Liver (tissue), 9 donors: ENCODE measurements around the gene VDAC1. TPM values are rescaled to one million over a fixed set of nuclear protein-coding genes. Genes with fewer than 3 reads are reported as not detected.

Source experiments
- DNase-seq: peaks from one replicate; pipeline ENCODE4 v3.0.0-alpha.2; 2017; ENCODE audit warnings: low spot score
- H3K27ac ChIP-seq, 2 donors: one replicate each; pipeline ENCODE4 v1.7.0; 2013; ENCODE audit warnings: inconsistent platforms in 2 of 2, low read length in 2 of 2, control low read depth in 1 of 2, low read depth in 1 of 2, mild to moderate bottlenecking in 1 of 2
- H3K27me3 ChIP-seq, 4 donors: one replicate each; pipeline versions ENCODE4 v1.6.1 to v1.7.0; 2013; ENCODE audit warnings: low read length in 3 of 4, inconsistent platforms in 1 of 4, mild to moderate bottlenecking in 1 of 4, moderate library complexity in 1 of 4; ENCODE audit not compliant: control insufficient read depth in 4 of 4, insufficient read depth in 4 of 4
- H3K36me3 ChIP-seq, 4 donors: one replicate each; pipeline versions ENCODE4 v1.6.1 to v1.7.0; 2013; ENCODE audit warnings: low read length in 3 of 4, mild to moderate bottlenecking in 3 of 4, low read depth in 1 of 4, moderate library complexity in 1 of 4; ENCODE audit not compliant: control insufficient read depth in 4 of 4, insufficient read depth in 3 of 4
- H3K4me1 ChIP-seq, 4 donors: one replicate each; pipeline versions ENCODE4 v1.6.1 to v1.7.0; 2013; ENCODE audit warnings: low read length in 3 of 4, mild to moderate bottlenecking in 3 of 4, moderate library complexity in 1 of 4; ENCODE audit not compliant: control insufficient read depth in 4 of 4, insufficient read depth in 4 of 4
- H3K4me3 ChIP-seq, 3 donors: one replicate each; pipeline versions ENCODE4 v1.6.1 to v1.7.0; 2013; ENCODE audit warnings: low read length in 3 of 3, control low read depth in 1 of 3, low read depth in 1 of 3, mild to moderate bottlenecking in 1 of 3
- H3K9ac ChIP-seq, 2 donors: one replicate each; pipeline ENCODE4 v1.7.0; 2013; ENCODE audit warnings: low read length in 2 of 2, mild to moderate bottlenecking in 2 of 2, moderate library complexity in 2 of 2, control low read depth in 1 of 2, low read depth in 1 of 2
- H3K9me3 ChIP-seq, 4 donors: one replicate each; pipeline versions ENCODE4 v1.6.1 to v1.7.0; 2013; ENCODE audit warnings: low read length in 3 of 4; ENCODE audit not compliant: control insufficient read depth in 4 of 4
- EGR1 ChIP-seq, 2 donors: IDR thresholded peaks; 2 replicates each; pipeline ENCODE4 v1.6.1; 2016 to 2018; ENCODE audit warnings: antibody characterized with exemption in 2 of 2, low read depth in 2 of 2
- FOXA1 ChIP-seq: IDR thresholded peaks from 2 replicates; pipeline ENCODE4 v1.6.1; 2016; ENCODE audit warnings: antibody characterized with exemption
- FOXA2 ChIP-seq: IDR thresholded peaks from 2 replicates; pipeline ENCODE4 v1.6.1; 2016; ENCODE audit warnings: antibody characterized with exemption
- GABPA ChIP-seq, 2 donors: IDR thresholded peaks in 1 of 2; conservative IDR thresholded peaks in 1 of 2; 2 replicates each; pipeline ENCODE4 v1.6.1; 2016; ENCODE audit warnings: antibody characterized with exemption in 2 of 2, mild to moderate bottlenecking in 1 of 2, moderate library complexity in 1 of 2
- HNF4A ChIP-seq, 2 donors: conservative IDR thresholded peaks; 2 replicates each; pipeline ENCODE4 v1.6.1; 2016; ENCODE audit warnings: antibody characterized with exemption in 2 of 2, mild to moderate bottlenecking in 2 of 2
- HNF4G ChIP-seq: IDR thresholded peaks from 2 replicates; pipeline ENCODE4 v1.6.1; 2016; ENCODE audit warnings: antibody characterized with exemption
- JUND ChIP-seq, 2 donors: IDR thresholded peaks; 2 replicates each; pipeline ENCODE4 v1.6.1; 2016; ENCODE audit warnings: antibody characterized with exemption in 2 of 2
- NR2F2 ChIP-seq: IDR thresholded peaks from 2 replicates; pipeline ENCODE4 v1.6.1; 2016; ENCODE audit warnings: antibody characterized with exemption
- RAD21 ChIP-seq, 2 donors: IDR thresholded peaks; 2 replicates each; pipeline ENCODE4 v1.6.1; 2016; ENCODE audit warnings: antibody characterized with exemption in 2 of 2, mild to moderate bottlenecking in 2 of 2
- RXRA ChIP-seq, 2 donors: IDR thresholded peaks; 2 replicates each; pipeline ENCODE4 v1.6.1; 2017 to 2018; ENCODE audit warnings: antibody characterized with exemption in 2 of 2, mild to moderate bottlenecking in 1 of 2
- TAF1 ChIP-seq: conservative IDR thresholded peaks from 2 replicates; pipeline ENCODE4 v1.6.1; 2016; ENCODE audit warnings: antibody characterized with exemption, mild to moderate bottlenecking
- YY1 ChIP-seq: IDR thresholded peaks from 2 replicates; pipeline ENCODE4 v1.6.1; 2016; ENCODE audit warnings: antibody characterized with exemption, mild to moderate bottlenecking
- WGBS: extraction: QIAGEN DNeasy Blood & Tissue Kit; methylation state at CpG from one replicate; pipeline ENCODE4 v1.1.7; 2013; 5-methylcytosine and 5-hydroxymethylcytosine counted together
- polyA plus RNA-seq, 2 donors: library from polyadenylated mRNA; stranded (reverse) in 1 of 2; unstranded in 1 of 2; fragments of 200-250 nt in 1 of 2; fragments of >200 nt in 1 of 2; fragmentation: Nextera tagmentation in 1 of 2; extraction: Ambion mirVana in 1 of 2; gene quantifications; one replicate each; pipeline versions ENCODE4 v1.2.1 to v1.2.3, GENCODE V29; 2013 to 2015
- total RNA-seq, 2 donors: library from RNA; depleted of rRNA; stranded (reverse); fragments of >200 nt; gene quantifications; one replicate each; pipeline ENCODE4 v1.2.3, GENCODE V29; 2014
- TF ChIP-seq, protein P1 (sequence below): fragments of 150-350 bp; IDR thresholded peaks from 2 replicates; pipeline ENCODE4 v1.5.1; 2017; ENCODE audit warnings: improper control_type of control experiment, low read depth, low read length; ENCODE audit not compliant: missing input control
- TF ChIP-seq, protein P2 (sequence below): IDR thresholded peaks from 2 replicates; pipeline ENCODE4 v1.6.1; 2016; ENCODE audit warnings: antibody characterized with exemption
- TF ChIP-seq, protein P3 (sequence below): IDR thresholded peaks from 2 replicates; pipeline ENCODE4 v1.6.1; 2016; ENCODE audit warnings: antibody characterized with exemption
- TF ChIP-seq, protein P4 (sequence below): IDR thresholded peaks from 2 replicates; pipeline ENCODE4 v1.6.1; 2016; ENCODE audit warnings: antibody characterized with exemption, mild to moderate bottlenecking
- TF ChIP-seq, protein P5 (sequence below): IDR thresholded peaks from 2 replicates; pipeline ENCODE4 v1.6.1; 2016; ENCODE audit warnings: antibody characterized with exemption
- donor health status: healthy.
- donor health status: healthy.
- donor health status: healthy.
- donor health status: healthy.
- donor health status: healthy.

VDAC1 gene
- total and polyA plus RNA-seq, 4 donors, result 85.4 to 139 (median 121) TPM

DNA sequence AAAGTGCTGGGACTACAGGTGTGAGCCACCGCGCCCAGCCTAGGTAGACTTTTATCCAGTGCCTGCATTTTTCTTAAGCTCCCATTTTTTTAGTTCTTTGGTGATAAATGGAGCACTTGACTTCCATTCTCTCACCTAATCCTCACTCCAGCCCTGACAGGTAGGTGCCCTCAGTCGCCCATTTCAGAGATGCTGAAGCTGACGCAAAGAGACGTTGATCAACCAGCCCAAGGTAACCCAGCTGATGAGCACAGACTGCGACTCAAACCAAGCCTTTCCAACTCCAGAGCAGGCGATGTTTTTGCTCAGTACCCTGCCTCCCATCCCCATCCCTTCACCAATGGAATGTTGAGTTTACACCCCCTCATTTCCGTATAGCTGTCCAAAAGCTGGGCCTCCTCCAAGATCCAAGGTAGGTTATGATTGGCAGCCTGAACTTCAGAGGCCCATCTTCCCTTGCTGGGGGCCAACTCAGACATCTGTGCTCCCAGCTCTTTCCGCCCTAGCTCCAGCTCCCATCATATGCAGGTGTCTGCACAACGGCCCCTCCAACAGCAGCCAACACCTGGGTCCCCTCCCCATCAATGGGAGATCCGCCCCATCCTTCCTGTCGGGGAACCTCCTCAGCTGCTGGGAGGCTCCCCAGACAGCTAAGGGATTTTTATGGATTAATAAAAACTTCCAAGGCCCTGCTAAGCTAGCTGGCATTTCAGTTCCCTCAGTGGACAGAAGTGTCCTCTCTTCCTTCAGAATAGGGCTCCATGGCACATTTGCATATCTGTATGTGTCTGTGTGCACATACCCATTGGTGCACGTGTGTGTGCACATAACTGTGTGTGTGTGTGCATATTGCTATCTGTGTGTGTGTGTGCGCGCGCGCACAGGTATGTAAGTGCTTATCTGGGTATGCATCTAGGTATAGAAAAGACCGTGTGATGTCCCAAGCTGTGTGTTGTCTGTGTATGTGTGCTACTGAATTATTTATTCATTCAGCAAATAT is 39.3 kb upstream of the VDAC1 start:
- WGBS, result 89% methylated on average over 18 of the region's 18 CpGs
- H3K4me3 ChIP-seq, result no peak overlapping the region
- no peaks in the 10 kb centered on the region for H3K9me3 ChIP-seq
- DNase-seq, result no peak
- TF ChIP-seq EGR1 (IDR thresholded peaks at IDR 0.05; ENCODE audit: low read depth in 2 of 2), result no peak
- no peak for TF ChIP-seq RXRA (IDR thresholded peaks at IDR 0.05)
- no peak for TF ChIP-seq HNF4A (conservative IDR thresholded peaks at IDR 0.05)
- no peak for TF ChIP-seq TAF1
- TF ChIP-seq JUND (IDR thresholded peaks at IDR 0.05), result no peak
- TF ChIP-seq FOXA1, result no peak
- no peak for TF ChIP-seq NR2F2
- TF ChIP-seq, protein P1, sequence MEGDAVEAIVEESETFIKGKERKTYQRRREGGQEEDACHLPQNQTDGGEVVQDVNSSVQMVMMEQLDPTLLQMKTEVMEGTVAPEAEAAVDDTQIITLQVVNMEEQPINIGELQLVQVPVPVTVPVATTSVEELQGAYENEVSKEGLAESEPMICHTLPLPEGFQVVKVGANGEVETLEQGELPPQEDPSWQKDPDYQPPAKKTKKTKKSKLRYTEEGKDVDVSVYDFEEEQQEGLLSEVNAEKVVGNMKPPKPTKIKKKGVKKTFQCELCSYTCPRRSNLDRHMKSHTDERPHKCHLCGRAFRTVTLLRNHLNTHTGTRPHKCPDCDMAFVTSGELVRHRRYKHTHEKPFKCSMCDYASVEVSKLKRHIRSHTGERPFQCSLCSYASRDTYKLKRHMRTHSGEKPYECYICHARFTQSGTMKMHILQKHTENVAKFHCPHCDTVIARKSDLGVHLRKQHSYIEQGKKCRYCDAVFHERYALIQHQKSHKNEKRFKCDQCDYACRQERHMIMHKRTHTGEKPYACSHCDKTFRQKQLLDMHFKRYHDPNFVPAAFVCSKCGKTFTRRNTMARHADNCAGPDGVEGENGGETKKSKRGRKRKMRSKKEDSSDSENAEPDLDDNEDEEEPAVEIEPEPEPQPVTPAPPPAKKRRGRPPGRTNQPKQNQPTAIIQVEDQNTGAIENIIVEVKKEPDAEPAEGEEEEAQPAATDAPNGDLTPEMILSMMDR, result no peak
- no peak for TF ChIP-seq GABPA (IDR thresholded peaks at IDR 0.05 in 1 of 2, conservative IDR thresholded peaks at IDR 0.05 in 1 of 2)
- no peak for TF ChIP-seq RAD21 (IDR thresholded peaks at IDR 0.05)
- TF ChIP-seq, protein P2, sequence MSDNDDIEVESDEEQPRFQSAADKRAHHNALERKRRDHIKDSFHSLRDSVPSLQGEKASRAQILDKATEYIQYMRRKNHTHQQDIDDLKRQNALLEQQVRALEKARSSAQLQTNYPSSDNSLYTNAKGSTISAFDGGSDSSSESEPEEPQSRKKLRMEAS, result no peak
- no peak for TF ChIP-seq YY1
- TF ChIP-seq HNF4G, result no peak
- TF ChIP-seq, protein P3, sequence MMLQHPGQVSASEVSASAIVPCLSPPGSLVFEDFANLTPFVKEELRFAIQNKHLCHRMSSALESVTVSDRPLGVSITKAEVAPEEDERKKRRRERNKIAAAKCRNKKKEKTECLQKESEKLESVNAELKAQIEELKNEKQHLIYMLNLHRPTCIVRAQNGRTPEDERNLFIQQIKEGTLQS, result no peak
- TF ChIP-seq, protein P4, sequence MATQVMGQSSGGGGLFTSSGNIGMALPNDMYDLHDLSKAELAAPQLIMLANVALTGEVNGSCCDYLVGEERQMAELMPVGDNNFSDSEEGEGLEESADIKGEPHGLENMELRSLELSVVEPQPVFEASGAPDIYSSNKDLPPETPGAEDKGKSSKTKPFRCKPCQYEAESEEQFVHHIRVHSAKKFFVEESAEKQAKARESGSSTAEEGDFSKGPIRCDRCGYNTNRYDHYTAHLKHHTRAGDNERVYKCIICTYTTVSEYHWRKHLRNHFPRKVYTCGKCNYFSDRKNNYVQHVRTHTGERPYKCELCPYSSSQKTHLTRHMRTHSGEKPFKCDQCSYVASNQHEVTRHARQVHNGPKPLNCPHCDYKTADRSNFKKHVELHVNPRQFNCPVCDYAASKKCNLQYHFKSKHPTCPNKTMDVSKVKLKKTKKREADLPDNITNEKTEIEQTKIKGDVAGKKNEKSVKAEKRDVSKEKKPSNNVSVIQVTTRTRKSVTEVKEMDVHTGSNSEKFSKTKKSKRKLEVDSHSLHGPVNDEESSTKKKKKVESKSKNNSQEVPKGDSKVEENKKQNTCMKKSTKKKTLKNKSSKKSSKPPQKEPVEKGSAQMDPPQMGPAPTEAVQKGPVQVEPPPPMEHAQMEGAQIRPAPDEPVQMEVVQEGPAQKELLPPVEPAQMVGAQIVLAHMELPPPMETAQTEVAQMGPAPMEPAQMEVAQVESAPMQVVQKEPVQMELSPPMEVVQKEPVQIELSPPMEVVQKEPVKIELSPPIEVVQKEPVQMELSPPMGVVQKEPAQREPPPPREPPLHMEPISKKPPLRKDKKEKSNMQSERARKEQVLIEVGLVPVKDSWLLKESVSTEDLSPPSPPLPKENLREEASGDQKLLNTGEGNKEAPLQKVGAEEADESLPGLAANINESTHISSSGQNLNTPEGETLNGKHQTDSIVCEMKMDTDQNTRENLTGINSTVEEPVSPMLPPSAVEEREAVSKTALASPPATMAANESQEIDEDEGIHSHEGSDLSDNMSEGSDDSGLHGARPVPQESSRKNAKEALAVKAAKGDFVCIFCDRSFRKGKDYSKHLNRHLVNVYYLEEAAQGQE, result no peak
- no peak for TF ChIP-seq FOXA2
- TF ChIP-seq, protein P5, sequence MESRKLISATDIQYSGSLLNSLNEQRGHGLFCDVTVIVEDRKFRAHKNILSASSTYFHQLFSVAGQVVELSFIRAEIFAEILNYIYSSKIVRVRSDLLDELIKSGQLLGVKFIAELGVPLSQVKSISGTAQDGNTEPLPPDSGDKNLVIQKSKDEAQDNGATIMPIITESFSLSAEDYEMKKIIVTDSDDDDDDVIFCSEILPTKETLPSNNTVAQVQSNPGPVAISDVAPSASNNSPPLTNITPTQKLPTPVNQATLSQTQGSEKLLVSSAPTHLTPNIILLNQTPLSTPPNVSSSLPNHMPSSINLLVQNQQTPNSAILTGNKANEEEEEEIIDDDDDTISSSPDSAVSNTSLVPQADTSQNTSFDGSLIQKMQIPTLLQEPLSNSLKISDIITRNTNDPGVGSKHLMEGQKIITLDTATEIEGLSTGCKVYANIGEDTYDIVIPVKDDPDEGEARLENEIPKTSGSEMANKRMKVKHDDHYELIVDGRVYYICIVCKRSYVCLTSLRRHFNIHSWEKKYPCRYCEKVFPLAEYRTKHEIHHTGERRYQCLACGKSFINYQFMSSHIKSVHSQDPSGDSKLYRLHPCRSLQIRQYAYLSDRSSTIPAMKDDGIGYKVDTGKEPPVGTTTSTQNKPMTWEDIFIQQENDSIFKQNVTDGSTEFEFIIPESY, result no peak
- no peaks in the 10 kb centered on the region for H3K4me1 ChIP-seq
- no peaks in the 10 kb centered on the region for H3K36me3 ChIP-seq
- H3K27me3 ChIP-seq, result no peaks in the 10 kb centered on the region
- no peak overlapping the region for H3K27ac ChIP-seq
- no peak overlapping the region for H3K9ac ChIP-seq
